GM18517 (cell line): ENCODE measurements around the gene CCDC24.

ENCODE experiments used
- ATAC-seq: cut with Tn5 transposase; IDR thresholded peaks from one replicate; pipeline ENCODE4 v1.9.1; 2021; ENCODE audit warnings: mild to moderate bottlenecking, moderate library complexity; ENCODE audit not compliant: unreplicated experiment

Gene CCDC24

DNA sequence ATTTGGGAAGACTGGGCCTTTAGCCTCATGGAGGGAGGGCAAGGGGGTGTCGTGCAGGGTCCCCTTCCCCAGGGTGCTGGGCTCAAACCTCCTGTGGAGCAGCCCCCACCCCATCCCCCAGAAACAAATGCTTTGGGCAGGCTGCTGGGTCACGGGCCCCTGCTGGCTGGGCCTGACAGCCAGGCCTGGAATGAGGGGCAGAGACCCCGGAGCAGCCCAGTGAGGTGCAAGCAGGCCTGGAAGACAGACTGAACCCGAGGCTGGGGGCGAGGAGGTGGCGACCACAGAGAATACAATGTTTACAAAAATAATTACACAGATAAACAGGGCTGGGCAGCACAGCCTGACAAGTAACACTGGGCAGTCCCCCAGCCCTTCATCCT is 5.3 kb downstream of the CCDC24 start:
- no peak for ATAC-seq

DNA sequence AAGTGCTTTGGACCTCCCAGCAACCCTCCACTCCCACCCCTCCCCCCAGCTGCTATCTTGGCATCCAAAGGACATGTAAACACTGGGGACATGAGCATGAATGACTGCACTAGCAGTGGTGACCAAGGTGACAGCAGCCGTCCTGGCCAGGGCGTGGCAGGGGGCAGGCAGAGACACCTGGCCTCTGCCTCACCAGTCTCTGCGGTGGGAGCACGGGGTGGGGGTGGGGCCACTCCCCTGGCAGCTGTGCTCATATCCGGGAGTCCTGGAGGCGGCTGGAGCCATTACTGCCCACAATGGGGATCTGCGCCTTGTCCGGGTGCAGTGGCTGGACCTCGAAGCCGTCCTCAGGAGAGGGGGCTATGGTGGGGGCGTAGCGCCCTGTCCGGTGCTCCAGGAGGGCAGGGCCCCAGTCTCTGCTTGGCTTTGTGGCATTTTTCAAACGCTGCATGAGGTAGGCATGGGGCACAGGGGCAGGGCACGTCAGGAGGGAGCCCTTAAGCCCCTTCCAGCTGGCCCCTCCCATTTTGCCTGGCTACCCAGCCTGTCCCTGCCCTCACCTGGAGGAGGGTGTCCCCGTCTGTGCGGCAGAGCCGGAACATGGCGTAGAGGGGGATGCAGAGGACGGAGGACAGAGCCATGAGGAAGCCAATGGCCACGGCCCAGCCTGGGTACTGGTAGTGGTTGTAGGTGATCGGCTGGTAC is 6.0 kb downstream of the CCDC24 start:
- no peak for ATAC-seq

DNA sequence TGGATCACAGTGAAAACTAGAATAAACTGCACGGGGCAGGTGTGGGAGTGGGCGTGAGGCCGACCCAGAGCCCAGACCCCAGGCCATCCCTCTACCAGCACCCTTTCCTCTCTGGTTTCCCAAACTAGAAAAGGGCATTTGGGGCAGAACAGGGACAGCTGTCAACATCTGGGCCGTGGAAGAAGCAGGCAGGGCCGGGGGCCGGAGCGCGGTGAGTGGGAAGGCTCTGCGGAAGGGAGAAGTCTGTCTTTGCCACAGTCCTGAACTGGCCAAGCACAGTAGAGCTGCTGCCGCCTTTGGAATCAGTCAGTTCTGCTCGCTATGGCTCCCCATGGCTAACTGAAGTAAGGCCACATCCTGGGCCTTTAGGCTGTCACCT is 6.6 kb downstream of the CCDC24 start:
- no peak for ATAC-seq

DNA sequence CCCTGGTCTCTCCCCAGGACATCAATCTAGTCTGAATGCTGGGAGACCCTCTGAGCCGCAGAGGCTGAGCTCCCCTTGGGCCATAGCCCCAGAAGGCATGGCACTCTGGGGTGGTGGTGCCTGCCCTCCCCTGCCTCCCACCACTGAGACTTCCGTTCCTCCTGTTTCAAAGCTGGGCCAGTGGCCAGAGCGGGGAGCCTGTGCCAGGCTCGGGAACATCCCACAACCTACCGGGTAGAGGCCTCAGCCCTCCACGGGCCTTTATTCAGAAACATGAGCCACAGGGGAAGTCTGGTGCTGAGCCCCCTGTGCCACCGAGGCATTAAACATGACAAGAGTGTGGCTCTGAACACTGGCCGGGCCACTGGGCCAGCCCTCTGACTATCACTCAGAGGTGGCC is 8.1 kb downstream of the CCDC24 start:
- ATAC-seq: no peak

DNA sequence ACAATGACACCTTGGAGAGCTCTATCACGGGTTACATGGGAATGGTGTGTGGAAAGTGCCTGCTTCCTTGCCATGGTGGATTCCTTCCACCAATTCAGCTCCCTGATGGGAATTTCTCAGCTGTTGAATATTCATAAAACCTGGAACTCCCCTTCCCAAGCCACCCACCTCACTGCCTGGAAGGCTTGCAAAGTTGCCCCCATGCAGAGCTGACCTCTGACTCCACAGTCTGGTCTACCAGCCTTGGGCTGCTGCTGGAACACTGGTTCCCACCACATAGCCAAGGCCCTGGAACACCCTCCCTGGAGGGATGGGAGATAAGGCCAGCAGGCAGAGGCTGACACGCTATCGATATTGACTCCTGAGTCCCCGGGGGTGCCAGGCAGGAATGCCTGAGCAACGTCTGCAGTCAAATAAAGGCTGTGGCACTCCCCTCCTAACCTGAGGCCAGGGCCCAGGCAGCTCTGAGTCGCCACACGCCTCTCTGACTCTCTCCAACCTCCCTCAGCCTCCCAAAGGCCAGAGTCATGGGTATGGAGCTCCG is 8.8 kb downstream of the CCDC24 start:
- ATAC-seq: no peak

DNA sequence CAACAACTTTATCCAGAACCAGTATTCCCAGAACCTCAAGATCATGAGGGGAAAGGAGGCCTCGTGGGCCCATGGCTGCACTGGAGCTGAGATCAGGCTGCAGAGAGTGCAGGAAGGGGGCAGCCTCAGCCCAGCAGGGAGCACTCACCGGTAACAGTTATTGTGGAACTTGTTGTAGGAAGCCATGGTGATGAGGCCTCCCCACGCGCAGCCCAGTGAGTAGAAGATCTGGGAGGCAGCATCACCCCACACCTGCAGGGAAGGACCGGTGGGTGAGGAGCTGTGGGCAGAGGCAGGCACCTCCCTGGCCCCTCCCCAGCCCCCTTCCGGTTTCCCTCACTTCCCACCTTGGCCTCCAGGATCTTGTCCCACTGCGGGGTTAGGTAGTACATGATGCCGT is 10.8 kb downstream of the CCDC24 start:
- ATAC-seq: no peak

DNA sequence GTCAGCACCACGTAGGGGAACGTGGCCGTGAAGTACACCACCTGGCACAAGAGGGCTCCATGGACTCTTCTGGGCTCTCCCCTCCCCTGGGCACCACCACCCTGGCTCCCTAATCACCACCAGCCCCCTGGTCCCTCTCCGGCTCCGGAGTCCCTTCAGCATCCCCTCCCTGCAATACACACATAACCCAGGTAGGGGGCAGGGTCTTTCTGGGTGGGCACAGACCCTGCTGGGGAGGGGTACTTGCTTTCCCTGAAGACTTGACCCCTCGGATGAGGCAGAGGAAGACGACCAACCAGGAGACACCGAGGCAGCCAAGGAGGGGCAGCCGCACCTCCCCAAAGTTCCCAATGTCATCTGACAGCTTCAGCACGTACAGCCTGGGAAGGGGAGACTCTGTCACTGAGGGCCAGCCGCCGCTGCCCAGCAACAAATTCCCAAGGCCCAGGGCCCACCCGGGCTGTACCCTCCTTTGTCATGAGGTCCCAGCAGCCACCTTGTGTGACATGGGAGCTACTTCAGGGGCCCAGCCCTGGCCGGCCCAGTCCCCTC is 11.3 kb downstream of the CCDC24 start:
- no peak for ATAC-seq

DNA sequence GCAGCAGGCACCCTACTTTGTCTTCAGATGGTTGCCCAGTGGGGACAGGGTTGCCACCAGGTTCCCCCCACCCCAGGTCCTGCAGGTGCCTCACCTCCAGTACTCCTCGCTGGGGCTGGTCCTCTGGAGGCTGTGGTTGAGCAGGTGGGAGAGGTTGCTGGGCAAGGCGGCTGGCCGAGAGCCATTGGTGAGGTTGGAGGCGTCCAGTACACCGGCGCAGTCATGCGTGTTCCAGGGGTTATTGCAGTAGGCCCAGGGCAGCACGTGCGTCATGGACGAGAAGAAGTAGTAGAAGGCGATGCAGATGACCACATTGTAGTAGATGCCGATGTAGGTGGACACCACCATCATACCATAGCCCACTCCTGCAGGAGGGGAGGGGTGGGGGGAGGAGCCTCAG is 16.9 kb downstream of the CCDC24 start:
- ATAC-seq: no peak

DNA sequence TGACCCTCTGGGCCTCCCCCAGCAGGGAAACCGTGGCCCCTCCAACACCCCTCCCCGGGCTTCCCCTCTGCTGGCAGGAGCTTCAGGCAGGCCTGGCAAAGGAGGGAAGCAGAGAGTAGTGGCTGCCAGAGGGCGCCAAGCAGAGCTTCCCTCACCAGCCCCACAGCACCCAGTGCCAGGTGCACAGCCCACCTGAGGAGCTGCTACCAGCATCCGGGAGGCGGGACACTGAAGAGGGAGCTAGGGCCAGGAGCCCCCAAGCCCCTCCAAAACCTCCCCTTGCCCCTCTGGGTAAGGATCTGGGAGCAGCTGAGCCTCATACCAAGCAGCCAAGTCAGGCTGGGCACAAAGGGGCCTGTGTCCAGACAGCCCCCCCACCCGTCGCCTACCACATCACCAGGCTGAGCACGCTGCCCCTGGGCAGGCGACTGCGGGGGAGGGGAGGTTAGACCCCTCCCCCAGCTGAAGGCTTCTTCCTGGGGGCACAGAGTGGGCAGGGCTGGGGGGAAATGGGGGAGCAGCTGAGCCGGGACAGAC is 19.6 kb downstream of the CCDC24 start:
- ATAC-seq: no peak

DNA sequence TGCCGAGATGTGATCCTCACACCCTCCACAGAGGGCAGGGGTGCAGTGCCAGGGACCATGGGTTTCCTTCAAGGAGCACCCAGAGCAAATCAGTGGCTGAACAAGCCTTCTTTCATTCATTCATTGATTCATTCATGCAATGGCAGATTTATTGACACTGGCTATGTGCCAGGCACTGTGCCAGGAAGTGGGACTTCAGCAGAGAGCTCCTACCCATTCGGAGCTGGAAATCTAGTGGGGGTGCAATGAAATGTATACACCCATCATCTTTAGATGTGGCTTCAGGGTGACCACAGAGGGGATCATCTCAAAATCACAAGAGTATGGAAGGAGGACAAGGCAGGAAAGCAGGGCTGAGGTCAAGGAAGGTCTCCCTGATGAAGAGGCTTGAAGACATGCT is 21.0 kb downstream of the CCDC24 start:
- no peak for ATAC-seq

DNA sequence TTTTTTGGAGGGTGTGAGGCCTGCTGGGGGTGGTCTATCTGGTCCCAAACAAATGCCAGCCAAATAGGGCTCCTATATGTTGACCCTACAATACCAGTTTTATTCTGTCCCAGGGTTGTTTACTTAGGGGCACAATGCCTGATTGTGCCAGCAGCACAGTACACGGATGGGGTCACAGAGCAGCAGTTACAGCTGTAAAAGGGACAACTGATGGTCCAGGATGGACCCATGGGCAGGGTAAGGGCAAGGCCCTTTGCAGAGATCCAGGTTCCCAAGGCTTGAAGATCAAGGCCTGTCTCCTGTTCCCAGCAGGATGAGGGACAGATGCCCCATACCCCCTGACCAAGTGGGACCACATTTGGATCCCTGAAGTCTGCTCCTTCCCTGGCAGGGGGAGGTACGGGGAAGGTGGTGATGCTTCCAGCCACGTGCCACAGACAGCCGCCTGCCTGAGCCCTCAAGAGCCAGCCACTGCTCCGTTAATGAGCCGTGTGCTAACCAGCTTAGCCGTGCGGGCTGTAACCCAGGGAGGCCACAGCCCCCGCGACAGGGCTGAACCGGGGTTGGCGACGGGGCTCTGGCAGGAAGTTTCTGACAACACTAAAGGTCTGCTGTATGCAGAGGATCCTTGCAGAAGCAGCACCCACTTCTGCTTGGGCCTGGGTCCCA is 21.7 kb downstream of the CCDC24 start:
- no peak for ATAC-seq

DNA sequence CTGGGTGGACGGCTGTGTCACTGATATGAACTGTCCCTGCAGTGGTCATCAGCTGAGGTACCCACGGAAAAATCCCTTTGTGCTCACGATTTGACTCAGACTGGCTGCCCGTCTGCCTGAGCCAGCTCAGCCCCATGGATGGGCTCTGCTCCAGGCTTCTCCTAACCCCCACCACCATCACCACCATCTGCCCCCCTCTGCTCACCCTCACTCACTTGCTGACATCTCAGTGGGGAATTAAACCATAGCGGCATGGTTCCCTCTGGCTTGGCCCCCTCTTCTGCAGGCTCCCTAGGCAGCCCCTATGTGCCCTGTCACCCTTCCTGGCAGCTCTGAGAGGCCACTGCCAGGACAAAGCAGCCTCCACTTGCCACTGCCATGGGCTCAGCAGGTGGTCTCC is 22.6 kb downstream of the CCDC24 start:
- ATAC-seq: no peak

DNA sequence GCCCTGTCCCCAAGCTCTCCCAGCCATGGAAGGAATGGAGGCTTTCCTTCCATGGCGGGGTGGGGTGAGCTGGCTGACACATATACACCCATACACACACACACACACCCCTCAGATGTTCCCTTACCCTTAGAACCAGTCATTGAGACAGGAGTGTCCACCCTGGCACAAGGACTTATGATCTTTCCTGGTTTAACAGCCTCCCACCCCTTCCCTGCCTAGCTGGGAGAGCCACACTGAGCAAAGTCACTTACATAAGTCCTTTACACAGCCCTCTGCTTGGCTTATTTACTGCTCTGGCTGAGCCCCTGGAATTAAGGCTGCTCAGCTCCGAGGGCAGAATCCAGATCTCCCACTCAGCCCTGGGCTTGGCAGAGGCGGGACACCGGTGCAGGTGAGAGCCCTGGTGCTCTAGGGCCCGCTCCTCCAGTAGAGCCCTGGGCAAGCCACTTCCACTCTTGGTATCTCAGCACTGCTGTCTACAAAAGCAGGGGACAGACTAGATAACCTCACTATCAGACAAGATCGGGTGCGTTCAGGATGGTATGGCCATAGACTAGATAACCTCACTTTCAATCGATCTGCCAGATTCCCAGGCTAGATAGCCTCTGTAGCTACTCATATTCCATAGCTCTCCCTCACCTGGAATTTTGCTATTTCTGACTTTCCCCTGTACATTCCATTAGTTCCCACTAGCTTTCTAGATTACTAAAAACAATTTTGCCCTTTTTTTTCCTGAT is 23.1 kb downstream of the CCDC24 start:
- ATAC-seq: no peak

DNA sequence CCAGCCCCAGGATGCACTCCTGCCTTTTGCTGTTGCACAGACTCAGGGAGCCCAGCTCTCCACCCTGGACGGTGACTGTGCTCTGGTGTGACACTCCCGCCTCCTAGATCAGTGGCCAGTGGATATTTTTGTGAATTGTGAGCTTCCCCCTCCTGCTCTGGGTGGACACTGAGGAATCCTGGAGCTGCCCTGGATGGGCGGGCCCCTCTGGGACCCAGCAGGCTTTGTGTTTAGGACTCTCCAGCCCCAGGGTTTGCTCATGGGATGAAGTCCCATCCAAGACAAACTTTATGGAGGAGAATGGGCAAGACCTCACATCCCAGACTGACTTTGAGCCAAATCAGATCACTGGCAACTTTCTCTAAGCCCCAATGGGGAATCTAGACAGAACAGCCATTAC is 23.8 kb downstream of the CCDC24 start:
- no peak for ATAC-seq

DNA sequence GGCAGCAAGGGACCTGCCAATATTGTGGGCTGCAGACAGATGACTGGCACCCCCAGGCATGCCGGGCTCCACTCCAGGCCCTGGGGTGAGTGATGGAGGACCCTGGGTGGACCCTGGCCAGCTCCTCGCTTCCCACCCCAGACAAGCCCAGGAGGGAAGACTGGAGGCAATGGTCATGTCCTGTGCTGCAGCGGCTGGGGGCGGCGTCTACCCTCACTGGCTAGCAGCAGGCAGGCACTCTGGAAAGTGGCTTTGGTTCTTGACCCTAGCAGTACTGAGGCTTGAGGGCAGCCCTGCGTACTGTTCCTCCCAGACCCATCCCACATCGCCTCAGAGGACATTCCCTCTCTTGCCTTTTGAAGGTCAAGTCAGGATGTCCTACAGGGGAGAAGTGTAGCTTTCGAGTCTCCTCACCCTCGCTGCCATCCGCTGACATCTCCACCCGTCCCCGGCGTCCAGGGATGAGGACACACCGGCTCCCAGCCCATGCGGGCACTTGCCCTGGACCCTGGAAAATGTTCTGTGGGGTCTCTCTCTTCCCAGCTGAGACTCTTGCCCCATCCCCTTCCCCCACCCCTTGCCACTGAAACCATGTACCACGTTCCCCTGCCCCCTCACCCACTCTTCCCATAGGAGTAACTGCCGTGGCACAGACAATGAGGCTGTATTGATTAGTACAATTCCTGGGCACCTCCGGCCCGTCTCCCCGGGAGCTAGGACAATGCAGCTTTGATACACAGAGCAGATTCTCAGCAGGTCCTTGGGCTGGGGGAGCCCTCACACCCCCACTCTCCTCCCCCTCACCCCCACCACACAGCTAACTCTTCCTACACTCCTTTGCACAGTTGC is 24.9 kb downstream of the CCDC24 start:
- no peak for ATAC-seq

DNA sequence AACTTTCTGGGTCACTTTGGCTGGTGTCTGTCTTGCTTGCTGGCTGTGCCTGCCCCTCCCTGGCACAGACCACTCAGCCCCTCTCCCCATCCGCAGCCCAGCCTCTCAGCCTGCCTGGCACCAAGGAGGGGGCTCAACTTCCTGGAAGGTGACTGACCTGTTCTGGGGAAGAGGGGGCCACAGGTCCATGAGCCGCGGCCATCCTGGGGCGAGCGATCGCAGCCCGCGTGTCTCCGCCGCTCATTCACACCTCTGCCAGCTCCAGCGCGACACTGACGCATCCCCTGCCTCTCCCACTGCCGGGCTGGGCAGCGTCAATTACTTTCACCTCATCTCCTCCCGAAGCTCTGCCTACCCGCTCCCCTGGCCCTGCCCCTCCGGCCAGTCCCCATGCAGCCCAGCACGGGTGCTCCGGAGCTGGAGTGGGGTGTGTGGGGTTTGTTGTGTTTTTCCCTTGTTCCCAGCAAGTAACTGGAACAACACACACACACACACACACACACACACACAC is 25.5 kb downstream of the CCDC24 start:
- ATAC-seq: no peak

DNA sequence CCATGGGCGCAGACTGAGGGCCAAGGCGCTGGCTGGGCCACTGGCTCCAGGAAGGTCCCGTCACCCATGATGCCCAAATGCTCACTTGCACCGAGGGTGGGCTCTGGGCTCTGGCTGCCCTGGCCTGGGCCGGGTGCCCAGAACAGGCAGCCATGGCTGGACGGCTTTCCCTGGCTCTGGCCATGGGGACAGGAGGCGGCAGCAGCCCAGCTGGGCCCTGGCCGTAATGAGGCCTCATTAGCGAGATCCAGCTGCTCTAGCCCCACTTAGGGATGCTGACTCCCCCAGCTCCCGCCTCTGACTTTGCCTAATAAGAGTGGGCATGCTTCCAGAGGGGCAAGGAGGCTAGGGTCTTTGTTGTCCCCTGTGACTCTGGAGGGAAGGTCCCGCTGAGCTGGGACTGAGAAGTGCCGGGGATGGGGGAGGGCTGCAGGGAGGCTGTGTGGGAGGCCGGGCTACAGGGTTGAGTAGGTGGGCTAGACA is 28.1 kb downstream of the CCDC24 start:
- ATAC-seq: no peak

DNA sequence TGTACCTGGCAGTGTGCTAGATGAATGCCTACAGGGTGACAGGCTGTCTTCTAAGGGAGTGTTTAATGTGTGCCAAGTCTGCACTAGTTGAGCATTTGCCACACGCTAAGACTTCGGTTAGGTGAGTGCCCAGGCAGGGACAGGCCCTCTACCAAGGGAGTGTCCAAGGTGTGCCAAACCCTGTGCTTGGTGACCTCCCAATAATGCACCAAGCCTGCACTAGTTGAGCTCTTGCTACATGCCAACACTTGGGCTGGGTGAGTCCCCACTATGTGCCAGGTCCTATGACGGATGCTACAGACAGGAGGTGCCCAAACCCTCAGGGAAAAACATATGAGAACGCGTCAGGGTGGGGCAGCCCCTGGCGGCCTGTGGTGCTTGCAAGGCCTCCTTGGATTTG is 29.1 kb downstream of the CCDC24 start:
- ATAC-seq: no peak

DNA sequence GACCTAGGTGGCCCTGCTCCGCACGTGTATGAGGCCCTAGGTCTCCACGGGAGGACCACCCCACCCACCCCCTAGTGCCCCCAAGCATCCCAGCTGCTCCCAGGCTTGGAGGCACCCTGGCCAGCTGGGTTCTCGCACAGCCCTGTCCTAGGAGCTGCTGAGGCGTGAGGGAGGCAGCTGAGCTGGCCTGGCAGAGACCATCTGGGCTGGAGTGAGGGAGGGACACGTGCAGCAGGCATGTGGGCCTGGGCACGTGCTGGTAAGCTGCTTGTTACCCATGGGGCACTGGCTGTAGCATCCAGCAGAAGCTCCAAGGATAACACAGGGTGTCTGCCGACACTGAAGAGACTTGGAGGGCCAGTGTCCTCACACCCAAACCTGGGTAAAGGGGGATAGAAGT is 29.8 kb downstream of the CCDC24 start:
- ATAC-seq: no peak
